ENCODE measurements around the gene TPX2.
A peak's percentile ranks its signal among the peaks of the same experiment; 100 is the strongest.

Gene TPX2

DNA sequence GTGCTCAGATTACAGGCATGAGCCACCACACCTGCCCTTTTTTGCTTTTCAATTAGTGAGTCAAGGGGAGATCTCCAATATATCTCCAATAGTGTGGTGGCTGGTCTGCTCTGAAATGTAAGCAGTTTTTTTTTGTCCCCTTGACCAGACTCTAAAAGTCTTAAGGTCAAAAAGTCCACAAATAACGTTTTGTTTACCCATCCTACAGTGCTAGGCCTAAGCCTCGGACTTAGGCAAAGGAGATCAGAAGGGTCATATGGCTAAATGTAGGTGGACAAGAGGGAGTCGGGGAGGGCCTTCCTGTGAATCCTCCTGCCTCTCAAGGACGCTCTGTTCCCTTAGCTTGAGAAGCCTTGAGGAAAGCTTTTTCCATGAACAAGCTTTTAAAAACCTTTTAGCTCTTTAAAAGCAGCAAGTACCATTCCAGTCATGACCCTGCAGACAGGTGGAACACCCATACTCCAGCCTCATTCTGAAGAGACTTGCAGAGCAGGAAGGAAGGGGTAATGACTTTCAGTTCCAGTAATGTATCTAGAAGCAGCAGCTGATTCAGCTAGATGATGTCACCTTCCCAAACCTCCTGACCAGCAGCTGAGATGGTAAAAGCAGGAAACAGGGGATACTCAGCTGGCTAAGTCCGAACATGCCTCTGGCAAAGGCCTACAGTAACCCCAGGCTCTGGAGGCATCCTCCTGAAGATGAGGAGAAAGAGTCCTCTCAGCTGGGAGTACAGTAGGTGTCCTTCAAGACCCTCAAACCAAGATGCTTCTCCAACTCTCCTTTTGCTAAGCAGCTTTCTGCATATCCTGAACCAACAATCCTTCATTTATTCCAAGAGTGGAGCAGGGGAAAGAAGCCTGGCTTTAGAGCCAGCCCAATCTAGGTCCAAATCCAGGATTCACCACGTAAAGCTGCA is 40.0 kb upstream of the TPX2 start (continued):
- TF ChIP-seq ZNF155 (tag by site-specific recombination; IDR thresholded peaks at IDR 0.05) (no peak), ZNF747 (tag by site-specific recombination; IDR thresholded peaks at IDR 0.05) (no peak), ZBTB1 (tag by site-specific recombination; IDR thresholded peaks at IDR 0.05) (no peak), ZNF223 (tag by site-specific recombination; IDR thresholded peaks at IDR 0.05) (no peak), ZNF600 (tag by site-specific recombination; IDR thresholded peaks at IDR 0.05) (peak; percentile 94), SP7 (tag by site-specific recombination; IDR thresholded peaks at IDR 0.05) (peak; percentile 60; the same call in 1 of the 2 replicates), ZNF768 (tag by site-specific recombination; IDR thresholded peaks at IDR 0.05) (no peak), ZNF558 (tag by site-specific recombination; IDR thresholded peaks at IDR 0.05) (peak; percentile 91), ZNF366 (tag by site-specific recombination; conservative IDR thresholded peaks at IDR 0.05) (peak; percentile 72), ZNF658 (tag by site-specific recombination; IDR thresholded peaks at IDR 0.05) (no peak), ZNF341 (tag by site-specific recombination; IDR thresholded peaks at IDR 0.05; ENCODE audit: low read depth) (no peak), GLIS1 (tag by site-specific recombination; IDR thresholded peaks at IDR 0.05) (no peak), ZNF214 (tag by site-specific recombination; IDR thresholded peaks at IDR 0.05; ENCODE audit: borderline replicate concordance) (no peak), ZNF423 (tag by site-specific recombination; IDR thresholded peaks at IDR 0.05) (no peak), ZNF560 (tag by site-specific recombination; IDR thresholded peaks at IDR 0.05; ENCODE audit: borderline replicate concordance) (no peak), ZBTB17 (tag by site-specific recombination; IDR thresholded peaks at IDR 0.05) (peak; percentile 14; the same call in 1 of the 2 replicates), ZNF23 (tag by site-specific recombination; IDR thresholded peaks at IDR 0.05; ENCODE audit: borderline replicate concordance) (no peak), ZIC2 (tag by site-specific recombination; IDR thresholded peaks at IDR 0.05) (no peak), ZNF169 (tag by site-specific recombination; IDR thresholded peaks at IDR 0.05) (no peak), ZNF302 (tag by site-specific recombination; IDR thresholded peaks at IDR 0.05; ENCODE audit: low read depth) (no peak), ZEB2 (tag by site-specific recombination; IDR thresholded peaks at IDR 0.05) (peak; percentile 51; the same call in 1 of the 2 replicates), ZBTB8A (tag by site-specific recombination; IDR thresholded peaks at IDR 0.05) (no peak), ZNF311 (tag by site-specific recombination; IDR thresholded peaks at IDR 0.05; ENCODE audit: borderline replicate concordance) (no peak), KLF10 (tag by site-specific recombination; IDR thresholded peaks at IDR 0.05) (peak; percentile 57; the same call in 1 of the 2 replicates)
- TF ChIP-seq, protein P1, sequence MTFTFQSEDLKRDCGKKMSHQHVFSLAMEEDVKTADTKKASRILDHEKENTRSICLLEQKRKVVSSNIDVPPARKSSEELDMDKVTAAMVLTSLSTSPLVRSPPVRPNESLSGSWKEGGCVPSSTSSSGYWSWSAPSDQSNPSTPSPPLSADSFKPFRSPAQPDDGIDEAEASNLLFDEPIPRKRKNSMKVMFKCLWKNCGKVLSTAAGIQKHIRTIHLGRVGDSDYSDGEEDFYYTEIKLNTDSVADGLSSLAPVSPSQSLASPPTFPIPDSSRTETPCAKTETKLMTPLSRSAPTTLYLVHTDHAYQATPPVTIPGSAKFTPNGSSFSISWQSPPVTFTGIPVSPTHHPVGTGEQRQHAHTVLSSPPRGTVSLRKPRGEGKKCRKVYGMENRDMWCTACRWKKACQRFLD (tag by site-specific recombination; IDR thresholded peaks at IDR 0.05) = no peak
- TF ChIP-seq, protein P2, sequence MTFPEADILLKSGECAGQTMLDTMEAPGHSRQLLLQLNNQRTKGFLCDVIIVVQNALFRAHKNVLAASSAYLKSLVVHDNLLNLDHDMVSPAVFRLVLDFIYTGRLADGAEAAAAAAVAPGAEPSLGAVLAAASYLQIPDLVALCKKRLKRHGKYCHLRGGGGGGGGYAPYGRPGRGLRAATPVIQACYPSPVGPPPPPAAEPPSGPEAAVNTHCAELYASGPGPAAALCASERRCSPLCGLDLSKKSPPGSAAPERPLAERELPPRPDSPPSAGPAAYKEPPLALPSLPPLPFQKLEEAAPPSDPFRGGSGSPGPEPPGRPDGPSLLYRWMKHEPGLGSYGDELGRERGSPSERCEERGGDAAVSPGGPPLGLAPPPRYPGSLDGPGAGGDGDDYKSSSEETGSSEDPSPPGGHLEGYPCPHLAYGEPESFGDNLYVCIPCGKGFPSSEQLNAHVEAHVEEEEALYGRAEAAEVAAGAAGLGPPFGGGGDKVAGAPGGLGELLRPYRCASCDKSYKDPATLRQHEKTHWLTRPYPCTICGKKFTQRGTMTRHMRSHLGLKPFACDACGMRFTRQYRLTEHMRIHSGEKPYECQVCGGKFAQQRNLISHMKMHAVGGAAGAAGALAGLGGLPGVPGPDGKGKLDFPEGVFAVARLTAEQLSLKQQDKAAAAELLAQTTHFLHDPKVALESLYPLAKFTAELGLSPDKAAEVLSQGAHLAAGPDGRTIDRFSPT (tag by site-specific recombination; IDR thresholded peaks at IDR 0.05) = no peak
- TF ChIP-seq, protein P3, sequence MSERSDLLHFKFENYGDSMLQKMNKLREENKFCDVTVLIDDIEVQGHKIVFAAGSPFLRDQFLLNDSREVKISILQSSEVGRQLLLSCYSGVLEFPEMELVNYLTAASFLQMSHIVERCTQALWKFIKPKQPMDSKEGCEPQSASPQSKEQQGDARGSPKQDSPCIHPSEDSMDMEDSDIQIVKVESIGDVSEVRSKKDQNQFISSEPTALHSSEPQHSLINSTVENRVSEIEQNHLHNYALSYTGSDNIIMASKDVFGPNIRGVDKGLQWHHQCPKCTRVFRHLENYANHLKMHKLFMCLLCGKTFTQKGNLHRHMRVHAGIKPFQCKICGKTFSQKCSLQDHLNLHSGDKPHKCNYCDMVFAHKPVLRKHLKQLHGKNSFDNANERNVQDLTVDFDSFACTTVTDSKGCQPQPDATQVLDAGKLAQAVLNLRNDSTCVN (tag by site-specific recombination; optimal IDR thresholded peaks at IDR 0.05) = no peak
- TF ChIP-seq, protein P4, sequence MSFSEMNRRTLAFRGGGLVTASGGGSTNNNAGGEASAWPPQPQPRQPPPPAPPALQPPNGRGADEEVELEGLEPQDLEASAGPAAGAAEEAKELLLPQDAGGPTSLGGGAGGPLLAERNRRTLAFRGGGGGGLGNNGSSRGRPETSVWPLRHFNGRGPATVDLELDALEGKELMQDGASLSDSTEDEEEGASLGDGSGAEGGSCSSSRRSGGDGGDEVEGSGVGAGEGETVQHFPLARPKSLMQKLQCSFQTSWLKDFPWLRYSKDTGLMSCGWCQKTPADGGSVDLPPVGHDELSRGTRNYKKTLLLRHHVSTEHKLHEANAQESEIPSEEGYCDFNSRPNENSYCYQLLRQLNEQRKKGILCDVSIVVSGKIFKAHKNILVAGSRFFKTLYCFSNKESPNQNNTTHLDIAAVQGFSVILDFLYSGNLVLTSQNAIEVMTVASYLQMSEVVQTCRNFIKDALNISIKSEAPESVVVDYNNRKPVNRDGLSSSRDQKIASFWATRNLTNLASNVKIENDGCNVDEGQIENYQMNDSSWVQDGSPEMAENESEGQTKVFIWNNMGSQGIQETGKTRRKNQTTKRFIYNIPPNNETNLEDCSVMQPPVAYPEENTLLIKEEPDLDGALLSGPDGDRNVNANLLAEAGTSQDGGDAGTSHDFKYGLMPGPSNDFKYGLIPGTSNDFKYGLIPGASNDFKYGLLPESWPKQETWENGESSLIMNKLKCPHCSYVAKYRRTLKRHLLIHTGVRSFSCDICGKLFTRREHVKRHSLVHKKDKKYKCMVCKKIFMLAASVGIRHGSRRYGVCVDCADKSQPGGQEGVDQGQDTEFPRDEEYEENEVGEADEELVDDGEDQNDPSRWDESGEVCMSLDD (tag by site-specific recombination; IDR thresholded peaks at IDR 0.05) = no peak
- TF ChIP-seq, protein P5, sequence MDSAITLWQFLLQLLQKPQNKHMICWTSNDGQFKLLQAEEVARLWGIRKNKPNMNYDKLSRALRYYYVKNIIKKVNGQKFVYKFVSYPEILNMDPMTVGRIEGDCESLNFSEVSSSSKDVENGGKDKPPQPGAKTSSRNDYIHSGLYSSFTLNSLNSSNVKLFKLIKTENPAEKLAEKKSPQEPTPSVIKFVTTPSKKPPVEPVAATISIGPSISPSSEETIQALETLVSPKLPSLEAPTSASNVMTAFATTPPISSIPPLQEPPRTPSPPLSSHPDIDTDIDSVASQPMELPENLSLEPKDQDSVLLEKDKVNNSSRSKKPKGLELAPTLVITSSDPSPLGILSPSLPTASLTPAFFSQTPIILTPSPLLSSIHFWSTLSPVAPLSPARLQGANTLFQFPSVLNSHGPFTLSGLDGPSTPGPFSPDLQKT (IDR thresholded peaks at IDR 0.05; ENCODE audit: borderline replicate concordance, low read depth, low read length) = no peak
- TF ChIP-seq, protein P6, sequence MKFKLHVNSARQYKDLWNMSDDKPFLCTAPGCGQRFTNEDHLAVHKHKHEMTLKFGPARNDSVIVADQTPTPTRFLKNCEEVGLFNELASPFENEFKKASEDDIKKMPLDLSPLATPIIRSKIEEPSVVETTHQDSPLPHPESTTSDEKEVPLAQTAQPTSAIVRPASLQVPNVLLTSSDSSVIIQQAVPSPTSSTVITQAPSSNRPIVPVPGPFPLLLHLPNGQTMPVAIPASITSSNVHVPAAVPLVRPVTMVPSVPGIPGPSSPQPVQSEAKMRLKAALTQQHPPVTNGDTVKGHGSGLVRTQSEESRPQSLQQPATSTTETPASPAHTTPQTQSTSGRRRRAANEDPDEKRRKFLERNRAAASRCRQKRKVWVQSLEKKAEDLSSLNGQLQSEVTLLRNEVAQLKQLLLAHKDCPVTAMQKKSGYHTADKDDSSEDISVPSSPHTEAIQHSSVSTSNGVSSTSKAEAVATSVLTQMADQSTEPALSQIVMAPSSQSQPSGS (tag by site-specific recombination; IDR thresholded peaks at IDR 0.05; ENCODE audit: low read depth) = peak; percentile 93
